Lower leg skin (tissue), 4 donors: ENCODE data around the gene CFAP107. TPM values are rescaled to one million over a fixed set of nuclear protein-coding genes. Genes with fewer than 3 reads are reported as not detected.

Experiments used
- DNase-seq, 2 donors: peaks; one replicate each; pipeline ENCODE4 v3.0.0-alpha.2; 2019; ENCODE audit warnings: low spot score in 2 of 2
- H3K4me3 ChIP-seq: fragments of 200-600 bp; sonication (generic); 2 replicates; pipeline ENCODE4 v1.5.1; 2017; ENCODE audit warnings: mild to moderate bottlenecking, low read depth; ENCODE audit not compliant: poor library complexity, severe bottlenecking
- CTCF ChIP-seq, 3 donors: fragments of 450-650 bp; IDR thresholded peaks; one replicate each; pipeline ENCODE4 v1.5.1; 2016; ENCODE audit warnings: antibody characterized with exemption in 3 of 3, mild to moderate bottlenecking in 3 of 3, moderate library complexity in 2 of 3
- POLR2A ChIP-seq, 2 donors: fragments of 450-650 bp; IDR thresholded peaks; one replicate each; pipeline ENCODE4 v1.6.1; 2016 to 2017; ENCODE audit warnings: antibody characterized with exemption in 2 of 2, mild to moderate bottlenecking in 1 of 2, moderate library complexity in 1 of 2
- WGBS, 2 donors: methylation state at CpG; one replicate each; pipeline ENCODE4 v1.1.5; 2018; 5-methylcytosine and 5-hydroxymethylcytosine counted together
- intact Hi-C: fragments of 100-400 bp; cut with DNase I; formaldehyde crosslinking; loops from one replicate; pipeline ENCODE4 v1.15.0; 2023; ENCODE audit warnings: low total_unique reads
- total RNA-seq, 4 donors: library from RNA; depleted of rRNA; stranded (reverse); fragments of >200 nt; gene quantifications; one replicate each; pipeline ENCODE4 v1.1.0, GENCODE V29; 2016

The CFAP107 gene
- total RNA-seq, 4 donors from 2014 or later = 0.13 to 0.27 TPM; not detected in 2

- TF ChIP-seq CTCF (IDR thresholded peaks at IDR 0.05) (no peak), POLR2A (IDR thresholded peaks at IDR 0.05) (no peak)
- WGBS, 2 donors = 45 to 58% methylated on average over 4 of the region's 4 CpGs
- intact Hi-C loops = no loop called here
- H3K4me3 ChIP-seq = no peak overlapping the region
- no peak for DNase-seq
These were observed 52.9 kb downstream of the CFAP107 start for GRCh38 chr1:12798911-12799310.

- WGBS, 2 donors = 61 to 64% methylated on average over 2 of the region's 2 CpGs
- no peak for TF ChIP-seq CTCF (IDR thresholded peaks at IDR 0.05)
- TF ChIP-seq POLR2A (IDR thresholded peaks at IDR 0.05) = no peak
- DNase-seq = no peak
- intact Hi-C loops = no loop called here
- H3K4me3 ChIP-seq = no peak overlapping the region
These were observed 53.7 kb downstream of the CFAP107 start for GRCh38 chr1:12799730-12800129.

- no peak overlapping the region for H3K4me3 ChIP-seq
- intact Hi-C loops = no loop called here
- TF ChIP-seq POLR2A (IDR thresholded peaks at IDR 0.05) (no peak), CTCF (IDR thresholded peaks at IDR 0.05) (no peak)
- 86 to 89% methylated on average over 1 of the region's 1 CpG for WGBS, 2 donors
- no peak for DNase-seq
These were observed 63.9 kb downstream of the CFAP107 start for GRCh38 chr1:12809933-12810332.

GRCh38 chr1:12810691-12811408, 64.8 kb downstream of the CFAP107 start:
- H3K4me3 ChIP-seq = no peak overlapping the region
- intact Hi-C loops = no loop called here
- WGBS, 2 donors = 64% methylated on average over 5 of the region's 5 CpGs
- TF ChIP-seq POLR2A (IDR thresholded peaks at IDR 0.05) (no peak), CTCF (IDR thresholded peaks at IDR 0.05) (no peak)
- DNase-seq = no peak

- no peak overlapping the region for H3K4me3 ChIP-seq
- no peak for TF ChIP-seq CTCF (IDR thresholded peaks at IDR 0.05)
- no peak for TF ChIP-seq POLR2A (IDR thresholded peaks at IDR 0.05)
- intact Hi-C loops = no loop called here
- no peak for DNase-seq
- 51 to 53% methylated on average over 2 of the region's 2 CpGs for WGBS, 2 donors
These were observed 65.4 kb downstream of the CFAP107 start for GRCh38 chr1:12811409-12811784.

Other genes with a start within 250 kb of the CFAP107 start
- gene DHRS3, start 128.0 kb upstream of the CFAP107 start, total RNA-seq = 100 to 1,000 TPM in 3 of 4 donors, 10 to 100 TPM in 1; 92.4 to 130 (median 107) TPM
- under 1 TPM in 1 of 4 donors, not detected in 3; 0.59 TPM for gene AADACL4, start 102.1 kb upstream of the CFAP107 start, total RNA-seq
- gene AADACL3, start 30.1 kb upstream of the CFAP107 start, total RNA-seq = 10 to 100 TPM in 2 of 4 donors, 1 to 10 TPM in 2; 1.1 to 54.6 (median 27.2) TPM
- not detected for gene PRAMEF12, start 27.5 kb downstream of the CFAP107 start, total RNA-seq
- gene PRAMEF1, start 45.2 kb downstream of the CFAP107 start, total RNA-seq = not detected
- not detected for gene PRAMEF11, start 85.2 kb downstream of the CFAP107 start, total RNA-seq
- gene HNRNPCL1, start 102.5 kb downstream of the CFAP107 start, total RNA-seq = not detected
- gene PRAMEF2, start 110.9 kb downstream of the CFAP107 start, total RNA-seq = not detected
- not detected for gene PRAMEF4, start 140.0 kb downstream of the CFAP107 start, total RNA-seq
- not detected for gene PRAMEF10, start 152.1 kb downstream of the CFAP107 start, total RNA-seq
- not detected for gene PRAMEF7, start 170.4 kb downstream of the CFAP107 start, total RNA-seq
- gene PRAMEF6, start 201.4 kb downstream of the CFAP107 start, total RNA-seq = not detected